ENCODE results near the gene DPF3.
A peak's percentile ranks its signal among the peaks of the same experiment; 100 is the strongest.

Gene DPF3

GRCh38 chr14:72779679-72780078 is 114.2 kb downstream of the DPF3 start:
- TF ChIP-seq CTCF (IDR thresholded peaks at IDR 0.05; ENCODE audit: insufficient read depth, low read depth, low read length, missing control alignments): no peak
- DNase-seq (ENCODE audit: low read depth): peak; percentile 46
- H3K4me3 ChIP-seq (ENCODE audit: low read length): no peak overlapping the region

- no peak for DNase-seq (ENCODE audit: low read depth)
- TF ChIP-seq CTCF (IDR thresholded peaks at IDR 0.05; ENCODE audit: insufficient read depth, low read depth, low read length, missing control alignments): no peak
- no peak overlapping the region for H3K4me3 ChIP-seq (ENCODE audit: low read length)
These were observed 116.3 kb downstream of the DPF3 start for GRCh38 chr14:72777636-72778035.

GRCh38 chr14:72776701-72777261 is 117.1 kb downstream of the DPF3 start:
- DNase-seq (ENCODE audit: low read depth): no peak
- no peak for TF ChIP-seq CTCF (IDR thresholded peaks at IDR 0.05; ENCODE audit: insufficient read depth, low read depth, low read length, missing control alignments)

GRCh38 chr14:72775923-72776554 is 117.9 kb downstream of the DPF3 start:
- no peak overlapping the region for H3K4me3 ChIP-seq (ENCODE audit: low read length)
- TF ChIP-seq CTCF (IDR thresholded peaks at IDR 0.05; ENCODE audit: insufficient read depth, low read depth, low read length, missing control alignments): no peak
- DNase-seq (ENCODE audit: low read depth): no peak

More at GRCh38 chr14:72776701-72777261, 117.1 kb downstream of the DPF3 start:
- H3K4me3 ChIP-seq (ENCODE audit: low read length): no peak overlapping the region

GRCh38 chr14:72774894-72775620 is 118.8 kb downstream of the DPF3 start:
- no peak for DNase-seq (ENCODE audit: low read depth)
- no peak overlapping the region for H3K4me3 ChIP-seq (ENCODE audit: low read length)
- no peak for TF ChIP-seq CTCF (IDR thresholded peaks at IDR 0.05; ENCODE audit: insufficient read depth, low read depth, low read length, missing control alignments)

- H3K4me3 ChIP-seq (ENCODE audit: low read length): no peak overlapping the region
- TF ChIP-seq CTCF (IDR thresholded peaks at IDR 0.05; ENCODE audit: insufficient read depth, low read depth, low read length, missing control alignments): no peak
- DNase-seq (ENCODE audit: low read depth): no peak
These were observed 119.8 kb downstream of the DPF3 start for GRCh38 chr14:72774141-72774540.
